K562 (cell line): ENCODE measurements around the gene XPR1. TPM values are rescaled to one million over a fixed set of nuclear protein-coding genes. Genes with fewer than 3 reads are reported as not detected.
A peak's percentile ranks its signal among the peaks of the same experiment; 100 is the strongest.

Experiments
- ATAC-seq: fragments of 200-7000 bp; cut with Tn5 transposase; 3 replicates; pipeline ENCODE4 v1.9.1; 2020; ENCODE audit warnings: moderate library complexity
- BruUV-seq: library from RNA; stranded (reverse); fragments of 400-500 nt; replicated peaks from 2 replicates; lab custom pipeline; 2021; lab: Mats Ljungman, UMichigan
- CTCF ChIA-PET: fragments of 300-600 bp; formaldehyde crosslinking; extraction: SDS; loops from one replicate; lab custom pipeline; 2021; ENCODE audit warnings: low intra/inter-chr PET ratio; lab: Yijun Ruan, JAX
- POLR2A ChIA-PET: fragments of 300-600, 350-650 bp; sonication (Branson Sonifier 250); formaldehyde crosslinking; extraction: SDS; loops from one replicate; lab custom pipeline; 2021; ENCODE audit warnings: antibody characterized with exemption, inconsistent platforms; lab: Yijun Ruan, JAX
- DNase-seq, 4 experiments: peaks; one replicate each; pipeline versions ENCODE4 v3.0.0 to v3.0.0-alpha.2; 2011 to 2018; ENCODE audit warnings: low spot score in 3 of 4, mixed read lengths in 3 of 4; ENCODE audit errors: extremely low read depth in 1 of 4
- FAIRE-seq: peaks from 2 replicates; lab custom pipeline; 2011; peaks lifted over from hg19 to GRCh38; lab: Jason Lieb, UNC
- H2AFZ ChIP-seq: 2 replicates; pipeline ENCODE4 v1.6.0; 2011; ENCODE audit warnings: low read depth, low read length, control low read depth, inconsistent platforms
- H3K27ac ChIP-seq: fragments of 200-600 bp; 3 replicates; pipeline ENCODE4 v1.8.0; 2011; ENCODE audit warnings: low read depth, mild to moderate bottlenecking, control low read depth, inconsistent platforms, low read length, moderate library complexity, mixed read lengths; ENCODE audit errors: extremely low read depth
- H3K27me3 ChIP-seq, 2 experiments: fragments of 300-600 bp in 1 of 2; 2 replicates in 1 of 2; 3 replicates in 1 of 2; pipeline versions ENCODE4 v1.6.0 to v1.8.0; 2011; ENCODE audit warnings: inconsistent platforms in 2 of 2, low read length in 2 of 2, mild to moderate bottlenecking in 1 of 2, mixed read lengths in 1 of 2, moderate library complexity in 1 of 2; ENCODE audit not compliant: control insufficient read depth in 2 of 2, insufficient read depth in 2 of 2
- H3K36me3 ChIP-seq: fragments of 300-600 bp; 3 replicates; pipeline ENCODE4 v1.8.0; 2011; ENCODE audit warnings: mild to moderate bottlenecking, low read length, inconsistent platforms; ENCODE audit not compliant: control insufficient read depth, insufficient read depth
- H3K4me1 ChIP-seq, 2 experiments: fragments of 200-600 bp in 1 of 2; replicated peaks in 1 of 2; 2 replicates in 1 of 2; 3 replicates in 1 of 2; pipeline versions ENCODE4 v1.5.1 to v1.8.0; 2011; ENCODE audit warnings: inconsistent platforms in 2 of 2, low read length in 2 of 2, mild to moderate bottlenecking in 1 of 2, mixed read lengths in 1 of 2, moderate library complexity in 1 of 2; ENCODE audit not compliant: control insufficient read depth in 2 of 2, insufficient read depth in 2 of 2
- H3K4me2 ChIP-seq: 2 replicates; pipeline ENCODE4 v1.6.1; 2011; ENCODE audit warnings: low read length, control low read depth, inconsistent platforms, mixed read lengths; ENCODE audit not compliant: insufficient read depth
- H3K4me3 ChIP-seq: fragments of 200-600 bp; sonication (generic), shearing (Covaris generic); 2 replicates; pipeline ENCODE4 v1.5.1; 2016; ENCODE audit warnings: control low read depth, inconsistent platforms
- H3K79me2 ChIP-seq: fragments of 200-600 bp; 3 replicates; pipeline ENCODE4 v1.8.0; 2011; ENCODE audit warnings: low read length, inconsistent platforms; ENCODE audit not compliant: control insufficient read depth, insufficient read depth
- H3K9ac ChIP-seq, 2 experiments: 2 replicates each; pipeline versions ENCODE4 v1.6.0 to v1.6.1; 2011; ENCODE audit warnings: low read depth in 2 of 2, low read length in 2 of 2, control low read depth in 1 of 2, inconsistent platforms in 1 of 2, mild to moderate bottlenecking in 1 of 2, mixed read lengths in 1 of 2; ENCODE audit not compliant: insufficient read depth in 1 of 2
- H3K9me1 ChIP-seq: one replicate; pipeline ENCODE4 v1.6.0; 2011; ENCODE audit warnings: inconsistent platforms, mild to moderate bottlenecking, low read length, moderate library complexity; ENCODE audit not compliant: control insufficient read depth, insufficient read depth
- H3K9me3 ChIP-seq: replicated peaks from 2 replicates; pipeline ENCODE4 v1.5.1; 2011; ENCODE audit warnings: low read depth, low read length, inconsistent platforms; ENCODE audit not compliant: control insufficient read depth, insufficient read depth
- H4K20me1 ChIP-seq: replicated peaks from 2 replicates; pipeline ENCODE4 v1.6.1; 2011; ENCODE audit warnings: low read length, inconsistent platforms, mixed read lengths; ENCODE audit not compliant: control insufficient read depth, insufficient read depth
- ATF3 ChIP-seq, 2 experiments: fragments of 450-650 bp in 1 of 2; sonication (generic) in 1 of 2; formaldehyde crosslinking in 1 of 2; IDR thresholded peaks in 1 of 2; conservative IDR thresholded peaks in 1 of 2; 2 replicates each; pipeline versions ENCODE4 v1.6.1 to v1.8.1; 2016 to 2023; ENCODE audit warnings: mild to moderate bottlenecking in 2 of 2, moderate library complexity in 2 of 2, inconsistent platforms in 1 of 2, missing genetic modification reagents in 1 of 2
- ETS1 ChIP-seq: conservative IDR thresholded peaks from 2 replicates; pipeline ENCODE4 v1.6.1; 2011; ENCODE audit warnings: low read depth, mild to moderate bottlenecking, low read length; ENCODE audit not compliant: control insufficient read depth
- JUNB ChIP-seq: fragments of 450-650 bp; formaldehyde crosslinking; conservative IDR thresholded peaks from 2 replicates; pipeline ENCODE4 v1.4.0; 2020; ENCODE audit warnings: mild to moderate bottlenecking
- RBM22 ChIP-seq: fragments of 200-400 bp; formaldehyde crosslinking; IDR thresholded peaks from 2 replicates; pipeline ENCODE4 v1.6.1; 2018; ENCODE audit warnings: low read length, low read depth; ENCODE audit not compliant: poor library complexity, severe bottlenecking
- SMARCB1 ChIP-seq: IDR thresholded peaks from 2 replicates; pipeline ENCODE4 v1.6.1; 2011; ENCODE audit warnings: improper control_type of control experiment, low read depth; ENCODE audit not compliant: insufficient read length
- TARDBP ChIP-seq: fragments of 450-650 bp; IDR thresholded peaks from 2 replicates; pipeline ENCODE4 v1.6.1; 2016
- ZNF134 ChIP-seq: fragments of 250-450 bp; sonication (Bioruptor Pico); conservative IDR thresholded peaks from 2 replicates; pipeline ENCODE4 v1.4.0; 2020
- ZNF184 ChIP-seq: sonication (generic); formaldehyde crosslinking; IDR thresholded peaks from 2 replicates; pipeline ENCODE4 v1.5.0; 2020; ENCODE audit warnings: missing genetic modification reagents
- ZNF408 ChIP-seq: fragments of 250-450 bp; sonication (Bioruptor Pico); IDR thresholded peaks from 2 replicates; pipeline ENCODE4 v1.4.0; 2020; ENCODE audit warnings: low read depth, mild to moderate bottlenecking, moderate library complexity
- ZNF717 ChIP-seq: fragments of 250-450 bp; sonication (Bioruptor Pico); IDR thresholded peaks from 2 replicates; pipeline ENCODE4 v1.5.0; 2021
- WGBS: fragments of 100-300 bp; shearing (Covaris generic); methylation state at CpG from one replicate; pipeline ENCODE4 v1.1.6; 2016; ENCODE audit warnings: low coverage, mixed read lengths; ENCODE audit not compliant: insufficient coverage; ENCODE audit errors: missing lambda C conversion rate; 5-methylcytosine and 5-hydroxymethylcytosine counted together
- in situ Hi-C: fragments of 300-500 bp; cut with MboI; formaldehyde crosslinking; loops from 4 replicates; pipeline ENCODE4 v1.15.0; 2018; ENCODE audit warnings: inconsistent platforms, mixed read lengths
- intact Hi-C: fragments of 100-400 bp; cut with micrococcal nuclease; formaldehyde crosslinking; loops from 2 replicates; pipeline ENCODE4 v1.14.2; 2022
- polyA plus RNA-seq, 8 experiments: library from polyadenylated mRNA; depleted of rRNA in 4 of 8; stranded (reverse) in 5 of 8; unstranded in 3 of 8; fragments of >200 nt; fragmentation: Nextera tagmentation in 2 of 8; fragmentation: Illumina TruSeq in 1 of 8; extraction: Ambion mirVana in 2 of 8; extraction: Trizol in 1 of 8; gene quantifications; 2 replicates each; pipeline versions ENCODE4 v1.2.1 to v1.2.3, GENCODE V29; 2011 to 2014; ENCODE audit warnings: inconsistent platforms in 1 of 8, missing spikeins in 1 of 8
- total RNA-seq, 7 experiments: library from RNA; depleted of rRNA in 6 of 7; stranded (reverse); fragments of >200 nt in 6 of 7; fragmentation: Illumina TruSeq in 2 of 7; extraction: Trizol in 2 of 7; gene quantifications; 2 replicates each; pipeline versions ENCODE4 v1.2.1 to v1.2.3, GENCODE V29; 2011 to 2021; ENCODE audit warnings: low replicate concordance in 1 of 7
- TF ChIP-seq, protein P1 (sequence below): fragments of 450-650 bp; IDR thresholded peaks from 2 replicates; pipeline ENCODE4 v1.6.1; 2016; ENCODE audit warnings: mild to moderate bottlenecking
- TF ChIP-seq, protein P2 (sequence below): sonication (generic); formaldehyde crosslinking; IDR thresholded peaks from 2 replicates; pipeline ENCODE4 v1.8.1; 2022; ENCODE audit warnings: missing genetic modification reagents
- TF ChIP-seq, protein P3 (sequence below): fragments of 250-450 bp; sonication (Bioruptor Pico); IDR thresholded peaks from 2 replicates; pipeline ENCODE4 v1.4.0; 2020; ENCODE audit warnings: borderline replicate concordance

The XPR1 gene
- total and polyA plus RNA-seq, 9 of the 15 experiments (the other 6 are each of a cell fraction or from before 2014, with no cell fraction given), result 3.0 to 66.2 (median 38.6) TPM

DNA sequence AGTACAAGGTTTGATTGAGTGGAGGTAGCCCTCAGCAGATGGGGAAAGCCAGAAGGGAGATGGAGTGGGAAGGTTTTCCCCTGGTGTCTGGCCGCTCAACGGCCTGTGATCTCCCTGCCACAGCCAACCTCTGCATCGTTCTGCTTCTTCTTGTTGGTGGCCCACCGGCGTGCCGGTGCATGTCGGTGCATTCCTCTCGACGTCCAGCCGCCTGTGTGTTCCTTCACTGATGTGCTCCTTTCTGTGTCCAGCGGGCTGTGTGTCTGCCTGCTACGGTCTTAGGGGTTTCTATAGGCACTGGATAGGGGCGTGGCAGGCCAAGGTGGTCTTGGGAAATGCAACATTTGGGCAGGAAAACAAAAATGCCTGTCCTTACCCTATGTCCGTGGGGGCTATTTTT, 101.0 kb downstream of the XPR1 start:
- in situ Hi-C loops (no loop called here), intact Hi-C loops (no loop called here)
- FAIRE-seq, result no peak
- Histone ChIP-seq H3K4me1 (peaks cover 0 to 3% of the 10 kb centered on the region in 2 experiments; a peak in 1 of 5 replicates), H3K9me1 (no peaks in the 10 kb centered on the region), H2AFZ (no peak overlapping the region), H3K36me3 (no peaks in the 10 kb centered on the region), H4K20me1 (no peaks in the 10 kb centered on the region), H3K9ac (no peak overlapping the region), H3K27ac (no peak overlapping the region), H3K9me3 (peaks cover 25% of the 10 kb centered on the region), H3K79me2 (peaks cover 57% of the 10 kb centered on the region), H3K4me2 (no peak overlapping the region), H3K27me3 (no peaks in the 10 kb centered on the region), H3K4me3 (no peak overlapping the region)
- no peak for DNase-seq
- BruUV-seq, result no TSS peak
- CTCF ChIA-PET, result no interaction called here
- WGBS, result 92% methylated on average over 14 of the region's 14 CpGs
- POLR2A ChIA-PET, result interaction anchor here (0.6 kb wide), 2 partner anchors 151 to 231 kb away, joined by 3 read pairs; no protein-coding TSS in a partner anchor
- no peak for ATAC-seq
- TF ChIP-seq ZNF717 (CRISPR knock-in tag) (no peak), ZNF134 (CRISPR knock-in tag) (no peak), JUNB (CRISPR knock-in tag) (no peak), ATF3 (IDR thresholded peaks at IDR 0.05) (no peak), ATF3 (CRISPR knock-in tag; conservative IDR thresholded peaks at IDR 0.05) (no peak), ZNF408 (no peak), TARDBP (no peak), RBM22 (peak; percentile 52), ETS1 (no peak), ZNF184 (CRISPR knock-in tag) (no peak), SMARCB1 (no peak)
- TF ChIP-seq, protein P1, sequence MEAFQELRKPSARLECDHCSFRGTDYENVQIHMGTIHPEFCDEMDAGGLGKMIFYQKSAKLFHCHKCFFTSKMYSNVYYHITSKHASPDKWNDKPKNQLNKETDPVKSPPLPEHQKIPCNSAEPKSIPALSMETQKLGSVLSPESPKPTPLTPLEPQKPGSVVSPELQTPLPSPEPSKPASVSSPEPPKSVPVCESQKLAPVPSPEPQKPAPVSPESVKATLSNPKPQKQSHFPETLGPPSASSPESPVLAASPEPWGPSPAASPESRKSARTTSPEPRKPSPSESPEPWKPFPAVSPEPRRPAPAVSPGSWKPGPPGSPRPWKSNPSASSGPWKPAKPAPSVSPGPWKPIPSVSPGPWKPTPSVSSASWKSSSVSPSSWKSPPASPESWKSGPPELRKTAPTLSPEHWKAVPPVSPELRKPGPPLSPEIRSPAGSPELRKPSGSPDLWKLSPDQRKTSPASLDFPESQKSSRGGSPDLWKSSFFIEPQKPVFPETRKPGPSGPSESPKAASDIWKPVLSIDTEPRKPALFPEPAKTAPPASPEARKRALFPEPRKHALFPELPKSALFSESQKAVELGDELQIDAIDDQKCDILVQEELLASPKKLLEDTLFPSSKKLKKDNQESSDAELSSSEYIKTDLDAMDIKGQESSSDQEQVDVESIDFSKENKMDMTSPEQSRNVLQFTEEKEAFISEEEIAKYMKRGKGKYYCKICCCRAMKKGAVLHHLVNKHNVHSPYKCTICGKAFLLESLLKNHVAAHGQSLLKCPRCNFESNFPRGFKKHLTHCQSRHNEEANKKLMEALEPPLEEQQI, result 0 out of 2 replicates have a peak, but pooled peaks have one; percentile 30
- TF ChIP-seq, protein P2, sequence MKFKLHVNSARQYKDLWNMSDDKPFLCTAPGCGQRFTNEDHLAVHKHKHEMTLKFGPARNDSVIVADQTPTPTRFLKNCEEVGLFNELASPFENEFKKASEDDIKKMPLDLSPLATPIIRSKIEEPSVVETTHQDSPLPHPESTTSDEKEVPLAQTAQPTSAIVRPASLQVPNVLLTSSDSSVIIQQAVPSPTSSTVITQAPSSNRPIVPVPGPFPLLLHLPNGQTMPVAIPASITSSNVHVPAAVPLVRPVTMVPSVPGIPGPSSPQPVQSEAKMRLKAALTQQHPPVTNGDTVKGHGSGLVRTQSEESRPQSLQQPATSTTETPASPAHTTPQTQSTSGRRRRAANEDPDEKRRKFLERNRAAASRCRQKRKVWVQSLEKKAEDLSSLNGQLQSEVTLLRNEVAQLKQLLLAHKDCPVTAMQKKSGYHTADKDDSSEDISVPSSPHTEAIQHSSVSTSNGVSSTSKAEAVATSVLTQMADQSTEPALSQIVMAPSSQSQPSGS, result no peak
- TF ChIP-seq, protein P3, sequence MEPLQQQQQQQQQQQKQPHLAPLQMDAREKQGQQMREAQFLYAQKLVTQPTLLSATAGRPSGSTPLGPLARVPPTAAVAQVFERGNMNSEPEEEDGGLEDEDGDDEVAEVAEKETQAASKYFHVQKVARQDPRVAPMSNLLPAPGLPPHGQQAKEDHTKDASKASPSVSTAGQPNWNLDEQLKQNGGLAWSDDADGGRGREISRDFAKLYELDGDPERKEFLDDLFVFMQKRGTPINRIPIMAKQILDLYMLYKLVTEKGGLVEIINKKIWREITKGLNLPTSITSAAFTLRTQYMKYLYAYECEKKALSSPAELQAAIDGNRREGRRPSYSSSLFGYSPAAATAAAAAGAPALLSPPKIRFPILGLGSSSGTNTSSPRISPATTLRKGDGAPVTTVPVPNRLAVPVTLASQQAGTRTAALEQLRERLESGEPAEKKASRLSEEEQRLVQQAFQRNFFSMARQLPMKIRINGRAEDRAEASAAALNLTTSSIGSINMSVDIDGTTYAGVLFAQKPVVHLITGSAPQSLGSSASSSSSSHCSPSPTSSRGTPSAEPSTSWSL, result no peak
